NCI-H2196 (cell line): ENCODE data around the gene FAM171A2.
"Not testable (repeated sequence)": the region's sequence is repeated elsewhere in the genome, so short reads cannot be mapped to it uniquely, and the experiment has no call there.

Experiments
- DNase-seq: peaks from one replicate; lab custom pipeline; 2025; ENCODE audit not compliant: unreplicated experiment; lab: John Stamatoyannopoulos, UW

FAM171A2 gene

DNA sequence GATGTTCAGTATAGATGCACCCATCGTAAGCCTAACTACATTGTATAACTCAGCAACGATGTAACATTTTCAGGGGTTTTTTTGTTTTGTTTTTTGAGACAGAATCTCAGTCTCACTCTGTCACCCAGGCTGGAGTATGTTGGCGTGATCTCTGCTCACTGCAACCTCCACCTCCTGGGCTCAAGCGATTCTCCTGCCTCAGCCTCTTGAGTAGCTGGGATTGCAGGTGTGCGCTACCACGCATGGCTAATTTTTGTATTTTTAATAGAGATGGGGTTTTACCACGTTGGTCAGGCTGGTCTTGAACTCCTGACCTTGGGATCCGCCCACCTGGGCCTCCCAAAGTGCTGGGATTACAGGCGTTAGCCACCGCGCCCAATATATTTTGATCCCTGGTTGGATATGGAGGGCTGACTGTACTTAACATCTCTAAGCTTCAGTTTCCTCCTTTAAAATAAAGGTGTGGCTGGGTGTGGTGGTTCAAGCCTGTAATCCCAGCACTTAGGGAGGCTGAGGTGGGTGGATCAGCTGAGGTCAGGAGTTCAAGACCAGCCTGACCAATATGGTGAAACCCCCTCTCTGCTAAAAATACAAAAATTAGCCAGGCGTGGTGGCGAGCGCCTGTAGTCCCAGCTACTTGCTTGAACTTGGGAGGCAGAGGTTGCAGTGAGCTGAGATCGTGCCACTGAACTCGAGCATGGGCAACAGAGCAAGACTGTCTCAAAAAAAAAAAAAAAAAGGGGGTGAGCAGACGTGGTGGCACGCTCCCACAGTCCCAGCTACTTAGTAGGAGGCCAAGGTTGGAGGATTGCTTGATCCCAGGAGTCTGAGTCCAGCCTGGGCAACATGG, 16.2 kb downstream of the FAM171A2 start:
- DNase-seq = not testable (repeated sequence)

DNA sequence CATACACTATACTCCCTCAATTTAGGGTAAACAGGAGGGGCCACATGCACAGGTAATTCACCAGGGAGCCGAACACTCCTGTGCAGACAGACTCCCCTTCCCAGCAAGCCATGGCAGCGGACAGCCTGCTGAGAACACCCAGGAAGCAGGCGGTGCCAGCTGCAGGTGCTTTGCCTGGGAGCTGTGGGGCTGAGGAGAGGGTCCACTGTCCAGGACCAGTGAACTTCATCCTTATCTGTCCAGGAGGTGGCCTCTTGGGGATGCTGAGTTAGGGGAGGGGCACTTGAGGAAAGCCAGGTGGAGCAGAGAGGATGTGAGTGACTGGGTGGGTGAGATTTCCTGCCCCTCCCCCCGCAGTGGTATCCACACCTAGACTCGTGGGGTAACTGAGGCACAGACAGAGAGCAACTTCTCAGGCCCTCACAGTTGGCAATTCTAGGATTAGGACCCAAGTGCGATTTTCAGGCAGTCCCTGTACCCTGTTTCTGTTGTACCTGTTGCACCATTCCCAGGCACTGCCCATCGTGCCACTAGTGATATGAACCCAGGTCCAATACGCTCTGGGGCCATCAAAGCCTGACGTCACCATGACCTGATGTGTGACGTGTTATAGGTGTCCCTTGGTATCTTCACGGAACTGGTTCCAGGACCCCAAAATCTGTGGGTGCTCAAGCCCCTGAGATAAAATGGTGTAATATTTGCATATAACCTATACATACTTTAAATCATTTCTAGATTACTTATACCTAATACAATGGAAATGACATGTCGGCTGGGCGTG, 17.4 kb downstream of the FAM171A2 start:
- no peak for DNase-seq

DNA sequence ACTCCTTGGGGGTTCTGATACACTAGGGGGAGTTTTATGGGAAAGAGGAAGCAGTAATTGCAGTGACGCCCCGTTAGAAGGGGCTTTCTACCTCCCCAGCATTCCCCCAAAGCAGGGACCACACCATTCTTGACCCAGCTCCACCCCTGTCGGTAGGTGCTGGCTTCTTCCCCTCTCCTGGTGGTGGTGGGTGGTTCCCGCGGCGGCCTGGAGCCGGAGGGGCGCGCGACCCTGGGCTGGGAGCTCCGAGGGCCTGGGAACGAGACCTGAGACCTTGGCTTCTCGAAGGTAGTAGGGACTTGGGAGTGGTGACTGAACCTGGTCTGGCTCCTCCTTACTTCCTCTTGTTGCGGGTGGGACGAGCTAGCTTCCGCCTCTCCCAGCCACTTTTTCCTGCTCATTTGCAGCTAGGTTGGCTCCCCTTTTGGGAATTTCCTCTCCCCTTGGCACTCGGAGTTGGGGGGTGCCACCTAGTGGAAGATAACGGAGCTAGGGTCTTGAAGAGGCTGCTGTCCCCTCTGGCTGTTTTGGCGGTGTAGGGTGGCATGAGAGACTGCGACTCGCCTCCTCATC, 18.1 kb downstream of the FAM171A2 start:
- DNase-seq = peak; percentile 18

DNA sequence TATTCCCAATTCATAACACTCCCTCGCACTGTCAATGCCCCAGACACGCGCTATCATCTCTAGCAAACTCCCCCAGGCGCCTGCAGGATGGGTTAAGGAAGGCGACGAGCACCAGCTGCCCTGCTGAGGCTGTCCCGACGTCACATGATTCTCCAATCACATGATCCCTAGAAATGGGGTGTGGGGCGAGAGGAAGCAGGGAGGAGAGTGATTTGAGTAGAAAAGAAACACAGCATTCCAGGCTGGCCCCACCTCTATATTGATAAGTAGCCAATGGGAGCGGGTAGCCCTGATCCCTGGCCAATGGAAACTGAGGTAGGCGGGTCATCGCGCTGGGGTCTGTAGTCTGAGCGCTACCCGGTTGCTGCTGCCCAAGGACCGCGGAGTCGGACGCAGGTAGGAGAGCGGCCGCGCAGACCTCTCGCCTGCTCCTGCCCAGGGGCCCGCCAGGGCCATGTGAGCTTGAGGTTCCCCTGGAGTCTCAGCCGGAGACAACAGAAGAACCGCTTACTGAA, 18.7 kb downstream of the FAM171A2 start, which contains the start of gene GRN:
GRN (plus strand) TSS at position 364 of the 515 bp plus-strand sequence. CDS start 3,863 bp downstream, outside the sequence.
- peak; percentile 98 for DNase-seq

DNA sequence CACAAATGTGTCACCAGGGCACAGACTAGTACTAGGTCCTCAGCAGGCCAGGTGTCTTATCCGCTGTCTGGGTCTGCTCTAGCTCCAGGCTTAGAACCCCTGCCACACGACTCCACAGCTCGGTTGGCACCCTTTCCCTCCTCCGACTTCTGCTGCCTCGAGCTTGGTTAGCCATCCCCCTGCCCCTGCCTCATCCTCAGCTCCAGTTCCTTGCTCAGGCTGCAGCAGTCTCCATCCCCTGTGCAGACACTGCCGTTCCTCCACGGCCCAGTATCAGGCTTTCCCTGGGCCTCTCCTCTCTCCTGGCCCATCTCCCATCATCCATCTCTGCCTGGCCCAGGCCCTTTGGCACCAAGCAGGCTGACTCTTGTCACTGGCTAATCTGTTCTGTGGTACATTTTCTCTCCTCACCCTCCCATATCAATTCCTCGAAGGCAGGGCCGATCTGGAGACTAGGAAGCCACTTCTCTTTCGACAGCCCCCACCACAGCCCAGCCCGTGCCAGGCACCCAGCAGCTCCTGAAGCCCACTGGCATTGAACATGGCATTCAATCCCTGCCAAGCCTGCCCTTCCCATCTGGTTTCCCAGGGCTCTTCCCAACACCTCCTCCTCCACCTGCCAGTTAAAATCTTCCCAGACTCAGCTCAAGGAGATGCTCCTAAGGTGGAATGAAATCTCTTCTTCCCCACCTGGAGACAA, 20.0 kb downstream of the FAM171A2 start:
- DNase-seq = no peak

DNA sequence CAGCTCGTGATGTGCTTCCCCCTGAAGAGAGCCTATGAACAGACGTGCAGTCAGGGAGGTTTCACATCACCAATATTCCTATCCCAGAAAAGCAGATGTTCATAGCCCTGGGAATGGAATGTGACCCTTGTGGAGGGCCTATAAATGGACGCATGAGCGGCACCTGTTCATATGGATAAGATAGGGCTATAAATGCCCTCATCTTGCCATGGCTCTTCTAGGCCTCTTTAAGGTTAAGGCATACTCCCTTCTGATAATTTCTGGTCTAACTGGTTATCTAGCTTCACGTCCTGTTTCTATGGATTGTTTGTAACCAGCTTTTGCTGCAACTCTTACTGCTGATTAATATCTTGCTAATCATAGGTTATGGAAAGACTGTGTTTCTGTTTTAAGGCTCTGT, 23.1 kb downstream of the FAM171A2 start:
- not testable (repeated sequence) for DNase-seq

DNA sequence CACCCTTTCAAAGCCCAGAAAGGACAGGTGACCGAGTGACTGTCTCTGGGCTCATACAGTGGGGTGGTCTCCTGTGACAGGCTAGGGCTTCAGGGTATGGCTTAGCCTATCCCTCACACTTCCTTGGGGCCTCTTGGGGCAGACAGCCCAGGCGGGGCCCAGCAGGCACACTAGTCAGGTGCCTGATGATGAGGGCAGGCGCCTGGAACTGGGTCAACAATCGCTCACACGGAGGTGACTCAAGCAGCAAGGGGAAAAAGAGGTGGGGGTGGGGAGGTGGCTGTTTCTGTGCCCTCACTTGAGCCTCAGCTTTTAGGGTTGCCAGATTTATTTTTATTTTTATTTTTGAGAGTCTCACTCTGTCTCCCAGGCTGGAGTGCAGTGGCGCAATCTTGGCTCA, 25.0 kb downstream of the FAM171A2 start:
- DNase-seq = no peak

DNA sequence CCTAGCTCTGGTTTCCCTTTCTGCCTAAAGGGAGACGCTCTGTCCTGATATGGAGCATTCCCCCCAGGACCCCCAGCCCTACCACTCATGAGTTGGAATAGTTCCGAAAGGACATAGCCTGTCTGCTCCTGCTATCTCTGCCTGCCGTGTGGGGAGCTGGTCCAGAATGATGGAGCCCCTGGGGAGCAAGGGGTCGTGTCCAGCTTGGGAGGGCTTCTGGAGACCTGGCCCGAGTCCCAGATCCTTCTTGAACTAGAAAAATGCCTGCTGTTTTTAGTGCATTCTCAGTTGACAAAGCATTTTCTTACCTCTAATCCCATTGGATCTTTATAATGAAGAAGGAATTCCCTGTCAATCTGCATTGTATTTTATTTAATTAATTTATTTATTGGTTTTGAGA, 27.7 kb downstream of the FAM171A2 start:
- no peak for DNase-seq

DNA sequence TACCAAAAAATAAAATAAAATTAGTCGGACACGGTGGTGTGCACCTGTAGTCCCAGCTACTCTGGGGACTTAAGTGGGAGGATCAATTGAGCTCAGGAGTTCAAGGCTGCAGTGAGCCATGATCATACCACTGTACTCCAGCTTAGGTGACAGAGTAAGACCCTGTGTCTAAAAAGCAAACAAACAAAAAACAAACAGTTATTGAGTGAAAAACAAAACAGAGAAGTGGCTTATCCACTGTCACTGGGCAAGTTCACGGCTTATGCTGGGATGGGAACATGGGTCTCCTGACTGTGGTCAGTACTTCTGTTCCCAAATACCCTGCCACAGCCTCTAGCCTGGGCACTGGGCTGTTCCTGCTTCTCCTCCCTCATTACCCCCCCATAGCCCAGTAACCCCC, 28.1 kb downstream of the FAM171A2 start:
- DNase-seq = no peak

DNA sequence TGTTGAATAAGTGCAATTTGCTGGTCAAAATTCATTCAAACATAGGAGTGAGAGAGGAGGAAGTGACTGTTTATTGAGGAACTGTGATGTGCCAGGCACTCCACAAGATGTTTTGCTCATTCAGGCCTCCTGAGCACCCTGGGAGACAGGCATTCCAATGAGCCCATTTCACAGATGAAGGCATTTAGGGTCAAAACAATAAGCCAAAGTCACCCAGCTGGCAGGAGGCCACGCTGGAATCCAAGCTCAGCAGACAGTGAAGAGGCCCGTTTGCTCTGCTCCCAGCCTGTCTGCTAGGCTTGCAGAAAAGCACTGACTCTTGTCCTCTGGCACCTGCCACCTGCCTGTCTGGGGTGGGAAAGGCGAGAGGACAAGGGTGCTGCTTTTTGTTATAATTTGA, 28.9 kb downstream of the FAM171A2 start:
- DNase-seq = no peak

DNA sequence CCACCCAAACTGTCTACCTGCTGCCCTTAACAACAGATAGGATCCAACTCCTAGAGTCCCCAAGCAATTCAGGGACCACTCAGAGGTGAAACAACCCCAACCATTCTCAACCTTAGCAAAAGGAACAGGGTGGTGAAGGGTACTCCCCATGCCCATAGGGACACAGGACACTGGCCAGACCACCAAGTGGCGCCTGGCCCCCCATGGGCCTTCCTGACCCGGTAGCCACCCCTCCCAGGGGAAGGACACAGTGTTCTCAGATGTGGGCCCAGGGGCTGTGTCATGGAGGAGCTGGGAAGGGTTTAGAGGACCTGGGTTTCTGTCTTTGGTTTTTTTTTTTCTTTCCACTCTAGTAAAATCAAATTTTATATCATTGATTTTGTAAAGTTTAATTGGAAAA, 29.3 kb downstream of the FAM171A2 start:
- no peak for DNase-seq

DNA sequence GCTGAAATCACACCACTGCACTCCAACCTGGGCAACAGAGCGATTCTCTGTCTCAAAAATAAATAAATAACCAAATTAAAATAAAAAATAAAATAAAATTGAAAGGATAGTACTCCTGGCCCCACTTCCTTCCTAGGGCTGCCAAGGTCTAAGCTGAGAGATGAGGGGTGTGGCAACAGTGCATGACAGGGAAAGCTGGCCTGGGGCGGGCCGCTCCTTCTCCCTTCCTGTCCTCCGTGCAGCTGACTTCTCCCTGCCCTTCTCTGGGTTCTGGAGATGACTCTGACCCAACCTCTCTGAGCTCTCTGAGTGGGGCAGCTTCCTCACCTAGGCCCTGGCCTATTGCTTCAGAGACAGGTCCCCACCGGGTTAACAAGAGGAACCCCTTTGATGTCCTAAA, 30.3 kb downstream of the FAM171A2 start:
- DNase-seq = no peak

DNA sequence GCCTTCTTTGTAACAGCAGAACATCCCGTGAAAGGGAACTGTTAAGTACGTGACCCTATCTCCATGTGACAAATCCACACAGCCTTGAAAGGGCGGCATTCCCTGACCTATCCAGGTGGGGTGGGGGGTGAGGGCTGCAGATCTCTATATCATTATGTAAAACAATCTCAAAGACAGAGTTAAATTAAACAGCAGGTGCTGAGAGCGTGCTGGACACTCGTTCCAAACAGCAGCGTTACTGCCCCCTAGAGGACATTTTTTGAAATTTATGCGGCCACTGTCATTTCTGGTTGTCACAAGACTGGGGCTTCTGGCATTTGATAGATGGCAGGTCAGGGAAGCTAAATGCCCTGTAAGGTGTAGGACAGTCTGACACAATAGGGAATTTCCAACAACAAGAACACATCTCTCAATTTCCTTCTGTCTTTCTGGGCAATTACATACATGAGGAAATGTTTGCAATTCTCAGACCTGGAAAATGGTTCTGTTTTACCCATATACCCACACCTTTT, 32.3 kb downstream of the FAM171A2 start:
- peak; percentile 87 for DNase-seq

DNA sequence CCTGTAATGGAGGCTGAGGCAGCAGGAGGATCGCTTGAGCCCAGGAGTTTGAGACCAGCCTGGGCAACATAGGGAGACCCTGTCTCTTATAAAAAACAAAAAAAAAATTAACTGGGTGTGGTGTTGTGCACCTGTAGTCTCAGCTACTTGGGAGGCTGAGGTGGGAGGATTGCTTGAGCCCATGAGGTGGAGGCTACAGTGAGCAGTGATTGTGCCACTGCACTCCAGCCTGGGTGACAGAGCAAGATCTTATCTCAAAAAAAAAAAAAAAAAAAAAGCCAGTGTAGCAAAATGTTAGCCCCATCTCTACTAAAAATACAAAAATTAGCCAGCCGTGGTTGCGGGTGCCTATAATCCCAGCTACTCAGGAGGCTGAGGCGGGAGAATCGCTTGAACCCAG, 33.4 kb downstream of the FAM171A2 start:
- not testable (repeated sequence) for DNase-seq

DNA sequence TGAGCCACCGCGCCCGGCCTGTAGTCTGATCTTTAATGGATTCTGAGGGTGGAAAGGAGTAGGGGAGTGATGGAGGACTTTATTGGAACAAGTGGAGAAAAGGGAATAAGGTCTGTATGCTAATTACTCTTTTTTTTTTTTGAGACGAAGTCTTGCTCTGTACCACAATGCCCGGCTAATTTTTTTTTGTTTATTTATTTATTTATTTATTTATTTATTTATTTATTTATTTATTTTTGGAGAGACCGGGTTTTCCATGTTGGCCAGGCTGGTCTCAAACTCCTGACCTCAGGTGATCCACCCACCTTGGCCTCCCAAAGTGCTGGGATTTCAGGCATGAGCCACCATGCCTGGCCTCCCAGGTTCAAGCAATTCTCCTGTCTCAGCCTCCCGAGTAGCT, 34.1 kb downstream of the FAM171A2 start:
- DNase-seq = not testable (repeated sequence)

DNA sequence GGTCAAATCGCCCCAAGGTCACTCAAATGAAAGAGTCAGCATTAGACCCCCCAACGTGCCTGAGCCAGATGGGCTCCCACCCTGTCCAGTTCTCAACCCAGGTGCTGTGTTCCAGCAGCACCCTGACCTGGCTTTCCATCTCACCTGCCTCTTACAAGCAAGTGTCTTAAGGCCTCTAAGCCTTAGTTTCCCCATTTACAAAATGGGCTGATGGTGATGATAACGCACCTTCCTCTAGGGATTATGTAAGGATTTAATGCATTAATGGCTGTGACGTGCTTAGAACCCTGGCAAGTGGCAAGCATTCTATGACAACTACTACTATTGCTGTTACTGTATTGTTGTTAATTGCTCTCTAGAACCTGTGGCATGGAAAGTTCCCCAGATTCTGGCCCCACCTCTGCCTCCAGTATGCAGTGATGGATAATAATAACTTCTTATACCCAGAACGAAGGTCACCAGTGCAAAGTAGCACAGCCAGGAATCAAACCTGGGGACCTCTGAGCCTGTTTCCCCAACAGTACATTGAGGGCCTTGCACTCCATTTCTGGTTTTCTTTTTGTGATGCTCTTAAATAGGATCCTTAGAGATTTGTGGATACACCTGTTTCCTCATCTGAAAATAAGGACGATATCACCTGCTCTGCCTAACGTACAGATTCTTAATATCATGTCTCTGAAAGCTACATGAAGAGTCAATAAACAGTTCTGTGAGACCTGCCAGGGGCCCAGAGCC, 35.8 kb downstream of the FAM171A2 start:
- no peak for DNase-seq

DNA sequence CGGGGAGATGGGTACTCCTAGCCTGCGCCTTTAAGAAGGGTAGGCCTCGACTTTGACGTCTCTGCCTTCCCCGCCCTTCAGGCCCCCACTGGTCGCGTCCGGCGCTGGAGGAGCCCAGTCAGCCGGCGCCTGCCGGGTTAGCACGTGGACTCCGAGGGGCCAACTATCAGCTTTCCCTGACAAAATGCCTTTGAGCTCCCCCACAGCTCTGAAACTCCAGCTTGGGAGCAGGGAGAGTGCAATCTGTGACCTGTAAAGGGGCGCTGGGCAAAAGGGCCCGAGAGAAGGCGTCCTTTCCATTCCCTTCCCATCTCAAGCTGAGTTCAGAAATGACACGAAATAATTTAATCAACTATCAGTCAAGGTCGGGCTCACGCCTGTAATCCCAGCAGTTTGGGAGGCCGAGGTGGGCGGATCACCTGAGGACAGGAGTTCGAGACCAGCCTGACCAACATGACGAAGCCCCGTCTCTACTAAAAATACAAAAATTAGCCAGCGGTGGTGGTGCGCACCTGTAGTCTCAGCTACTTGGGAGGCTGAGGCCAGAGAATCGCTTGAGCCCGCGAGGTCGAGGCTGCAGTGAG, 36.7 kb downstream of the FAM171A2 start:
- peak; percentile 97 for DNase-seq

DNA sequence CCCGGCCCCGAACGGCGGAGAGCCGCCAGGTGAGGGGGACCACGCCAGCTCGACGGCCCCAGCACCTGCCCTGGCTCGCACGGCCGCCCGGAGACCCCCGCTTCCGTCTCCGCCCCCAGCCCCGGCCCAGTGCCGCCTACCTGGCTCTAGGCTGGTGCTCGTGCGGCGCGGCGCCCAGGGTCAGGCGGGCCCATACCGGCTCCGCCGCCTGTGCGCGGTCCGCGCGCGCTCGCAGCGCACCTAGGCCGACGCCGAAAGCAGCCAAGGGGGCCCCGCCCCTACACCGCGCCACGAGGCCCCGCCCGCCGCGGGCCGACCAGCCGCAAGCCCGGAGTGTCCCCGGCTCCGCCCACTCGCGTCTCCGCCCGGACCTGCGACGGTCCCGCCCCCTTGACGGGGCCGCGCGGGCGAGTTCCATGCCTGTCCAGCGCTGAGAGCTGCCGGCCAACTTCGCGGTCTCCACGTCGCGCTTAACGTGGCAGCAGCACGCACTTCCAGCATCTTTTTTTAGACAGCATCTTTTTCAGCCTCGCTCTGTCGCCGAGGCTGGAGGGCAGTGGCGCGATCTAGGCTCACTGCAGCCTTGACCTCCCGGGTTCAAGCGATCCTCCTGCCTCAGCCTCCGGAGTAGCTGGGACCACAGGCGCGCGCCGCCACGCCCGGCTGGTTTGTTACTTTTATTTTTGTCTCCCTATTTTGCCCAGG, 38.9 kb downstream of the FAM171A2 start, which contains the start of gene SLC25A39:
SLC25A39 (minus strand) TSS at position 253 of the 705 bp plus-strand sequence. CDS start 1,261 bp downstream, outside the sequence.
- peak; percentile 96 for DNase-seq

DNA sequence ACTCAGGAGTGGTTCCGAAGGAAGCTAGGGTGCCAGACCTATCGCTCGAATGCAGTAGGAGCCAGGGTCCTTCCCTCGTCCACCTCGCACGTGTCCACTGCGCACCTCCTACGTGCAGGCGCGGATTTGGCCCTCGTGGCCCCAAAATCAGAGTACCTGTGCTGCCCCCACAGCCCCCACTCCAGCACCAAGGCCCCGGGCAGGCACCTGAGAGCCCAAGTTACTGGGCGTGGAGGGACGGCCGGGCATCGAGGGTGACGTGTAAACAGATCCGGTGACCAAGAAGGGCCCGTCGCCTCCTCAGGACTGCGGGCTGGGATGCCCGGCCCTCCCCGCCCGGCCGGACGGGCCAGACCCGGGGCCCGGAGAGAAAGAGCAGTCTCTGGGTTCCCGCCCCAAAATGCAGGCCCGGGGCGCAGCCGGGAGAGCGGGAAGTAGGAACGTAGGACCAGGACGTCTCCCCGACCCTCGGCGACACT, 39.5 kb downstream of the FAM171A2 start:
- no peak for DNase-seq
